Thyroid gland (tissue), 4 donors: Measurements from ENCODE around the gene CLEC2D. TPM values are rescaled to one million over a fixed set of nuclear protein-coding genes. Genes with fewer than 3 reads are reported as not detected.

Experiments
- DNase-seq, 2 donors: peaks; one replicate each; pipeline ENCODE4 v3.0.0-alpha.2; 2019
- H3K27ac ChIP-seq, 3 donors: fragments of 200-600 bp; sonication (generic); 1 replicate in 2 of 3; 2 replicates in 1 of 3; pipeline ENCODE4 v1.5.1; 2016 to 2019; ENCODE audit warnings: mild to moderate bottlenecking in 1 of 3, moderate library complexity in 1 of 3
- H3K27me3 ChIP-seq: fragments of 200-600 bp; sonication (generic); one replicate; pipeline ENCODE4 v1.5.1; 2019
- H3K36me3 ChIP-seq, 2 donors: fragments of 200-600 bp; sonication (generic); one replicate each; pipeline ENCODE4 v1.5.1; 2016 to 2019
- H3K4me1 ChIP-seq, 2 donors: fragments of 200-600 bp; sonication (generic); one replicate each; pipeline ENCODE4 v1.5.1; 2017 to 2019
- H3K4me3 ChIP-seq, 3 donors: fragments of 200-600 bp; sonication (generic); replicated peaks in 1 of 3; 1 replicate in 2 of 3; 2 replicates in 1 of 3; pipeline ENCODE4 v1.5.1; 2016; ENCODE audit warnings: mild to moderate bottlenecking in 1 of 3
- H3K9me3 ChIP-seq: fragments of 200-600 bp; sonication (generic); one replicate; pipeline ENCODE4 v1.5.1; 2017
- POLR2A ChIP-seq, 2 donors: fragments of 450-650 bp; IDR thresholded peaks; one replicate each; pipeline ENCODE4 v1.6.1; 2017; ENCODE audit warnings: antibody characterized with exemption in 2 of 2, mild to moderate bottlenecking in 2 of 2, moderate library complexity in 1 of 2
- WGBS, 2 donors: methylation state at CpG; one replicate each; pipeline ENCODE4 v1.1.5; 2017; 5-methylcytosine and 5-hydroxymethylcytosine counted together
- intact Hi-C: fragments of 100-400 bp; cut with DNase I; formaldehyde crosslinking; loops from one replicate; pipeline ENCODE4 v1.15.1; 2023
- total RNA-seq, 4 donors: library from RNA; depleted of rRNA; stranded (reverse); fragments of >200 nt; gene quantifications; one replicate each; pipeline ENCODE4 v1.2.3, GENCODE V29; 2016
- TF ChIP-seq, protein P1 (sequence below), 6 experiments: fragments of 200-600 bp in 3 of 6; fragments of 450-650 bp in 3 of 6; sonication (generic) in 3 of 6; IDR thresholded peaks; one replicate each; pipeline ENCODE4 v1.5.1; 2016 to 2019; ENCODE audit warnings: antibody characterized with exemption in 6 of 6, mild to moderate bottlenecking in 2 of 6, inconsistent platforms in 1 of 6, moderate library complexity in 1 of 6

The CLEC2D gene
- total RNA-seq, 4 donors from 2014 or later: 4.9 to 11.3 (median 9.8) TPM

DNA sequence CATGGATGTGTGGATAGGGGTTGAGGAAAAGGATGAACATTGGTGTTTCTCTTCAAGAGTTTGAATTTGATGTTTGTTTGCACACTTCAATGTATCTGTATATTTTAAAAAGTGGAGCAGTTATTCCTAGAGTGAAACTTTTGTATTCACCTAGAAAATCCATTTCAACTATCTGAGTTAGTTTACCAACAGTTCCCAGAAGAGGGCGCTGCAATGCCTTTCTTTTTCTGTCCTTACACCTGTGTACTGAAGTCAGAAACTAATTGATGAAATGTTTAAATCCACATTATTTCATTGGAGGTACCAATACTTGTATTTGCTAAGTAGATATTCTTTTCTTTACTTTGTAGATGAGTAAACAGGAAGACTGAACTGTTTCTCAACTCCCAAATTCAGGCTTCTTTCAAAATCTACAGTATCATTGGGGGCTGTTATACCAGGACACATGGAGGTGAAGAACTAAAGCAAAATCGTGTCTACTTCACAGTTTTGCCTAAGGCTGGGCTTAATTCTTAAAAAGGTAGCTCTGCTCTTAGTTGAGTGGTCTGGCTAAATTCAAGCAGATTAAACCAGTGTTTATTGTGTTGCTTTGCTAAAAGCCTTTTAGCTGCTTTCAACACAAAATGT lies 35.2 kb upstream of the CLEC2D start:
- Histone ChIP-seq H3K4me3 (no peak overlapping the region), H3K27ac (no peak overlapping the region), H3K9me3 (no peaks in the 10 kb centered on the region), H3K36me3 (no peaks in the 10 kb centered on the region), H3K4me1 (no peaks in the 10 kb centered on the region), H3K27me3 (no peaks in the 10 kb centered on the region)
- peak; percentile 54 to 70 for DNase-seq
- WGBS, 2 donors: 39 to 41% methylated on average over 2 of the region's 2 CpGs
- no peak for TF ChIP-seq POLR2A (IDR thresholded peaks at IDR 0.05)
- TF ChIP-seq, protein P1, sequence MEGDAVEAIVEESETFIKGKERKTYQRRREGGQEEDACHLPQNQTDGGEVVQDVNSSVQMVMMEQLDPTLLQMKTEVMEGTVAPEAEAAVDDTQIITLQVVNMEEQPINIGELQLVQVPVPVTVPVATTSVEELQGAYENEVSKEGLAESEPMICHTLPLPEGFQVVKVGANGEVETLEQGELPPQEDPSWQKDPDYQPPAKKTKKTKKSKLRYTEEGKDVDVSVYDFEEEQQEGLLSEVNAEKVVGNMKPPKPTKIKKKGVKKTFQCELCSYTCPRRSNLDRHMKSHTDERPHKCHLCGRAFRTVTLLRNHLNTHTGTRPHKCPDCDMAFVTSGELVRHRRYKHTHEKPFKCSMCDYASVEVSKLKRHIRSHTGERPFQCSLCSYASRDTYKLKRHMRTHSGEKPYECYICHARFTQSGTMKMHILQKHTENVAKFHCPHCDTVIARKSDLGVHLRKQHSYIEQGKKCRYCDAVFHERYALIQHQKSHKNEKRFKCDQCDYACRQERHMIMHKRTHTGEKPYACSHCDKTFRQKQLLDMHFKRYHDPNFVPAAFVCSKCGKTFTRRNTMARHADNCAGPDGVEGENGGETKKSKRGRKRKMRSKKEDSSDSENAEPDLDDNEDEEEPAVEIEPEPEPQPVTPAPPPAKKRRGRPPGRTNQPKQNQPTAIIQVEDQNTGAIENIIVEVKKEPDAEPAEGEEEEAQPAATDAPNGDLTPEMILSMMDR (IDR thresholded peaks at IDR 0.05): peak; percentile 42 to 70 (median 60)
- intact Hi-C loops: no loop called here

DNA sequence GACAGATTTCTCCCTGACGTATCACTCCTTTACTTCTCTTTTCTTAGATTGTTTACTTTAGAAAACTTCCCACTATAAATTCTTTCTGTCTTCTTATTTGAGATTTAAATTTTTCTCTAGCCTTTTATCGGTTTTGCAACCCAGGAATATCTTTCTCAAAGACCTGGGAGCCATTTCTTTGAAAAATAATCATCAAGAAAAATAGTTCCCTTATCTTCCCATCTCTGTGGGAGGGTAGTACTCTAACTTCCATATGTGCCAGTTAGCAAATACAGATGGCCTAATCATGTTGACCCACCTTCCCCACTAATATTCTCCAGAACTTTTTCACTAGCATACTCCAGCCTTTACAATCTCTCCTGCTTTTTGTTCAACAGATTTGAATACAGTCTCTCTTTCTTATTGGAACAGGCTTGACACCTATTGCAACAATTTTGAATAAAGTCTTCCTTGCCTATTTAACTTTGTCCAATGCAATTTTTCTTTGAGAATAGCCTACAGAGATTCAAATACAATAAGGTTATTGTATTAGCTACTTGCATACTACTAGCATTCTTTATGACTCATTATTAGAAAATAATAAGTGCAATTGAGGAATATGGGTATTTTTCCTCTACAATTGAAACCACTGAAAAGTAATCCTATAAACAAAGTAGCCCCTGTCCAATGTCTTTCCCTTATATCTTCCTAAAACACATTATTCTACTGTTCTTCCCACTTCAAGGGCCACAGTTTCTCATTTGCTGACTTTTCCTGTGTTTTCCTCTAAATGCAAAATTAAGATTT lies 34.4 kb upstream of the CLEC2D start:
- WGBS, 2 donors: 81 to 86% methylated on average over 2 of the region's 2 CpGs
- no peak for TF ChIP-seq POLR2A (IDR thresholded peaks at IDR 0.05)
- TF ChIP-seq, protein P1 (IDR thresholded peaks at IDR 0.05): no peak

DNA sequence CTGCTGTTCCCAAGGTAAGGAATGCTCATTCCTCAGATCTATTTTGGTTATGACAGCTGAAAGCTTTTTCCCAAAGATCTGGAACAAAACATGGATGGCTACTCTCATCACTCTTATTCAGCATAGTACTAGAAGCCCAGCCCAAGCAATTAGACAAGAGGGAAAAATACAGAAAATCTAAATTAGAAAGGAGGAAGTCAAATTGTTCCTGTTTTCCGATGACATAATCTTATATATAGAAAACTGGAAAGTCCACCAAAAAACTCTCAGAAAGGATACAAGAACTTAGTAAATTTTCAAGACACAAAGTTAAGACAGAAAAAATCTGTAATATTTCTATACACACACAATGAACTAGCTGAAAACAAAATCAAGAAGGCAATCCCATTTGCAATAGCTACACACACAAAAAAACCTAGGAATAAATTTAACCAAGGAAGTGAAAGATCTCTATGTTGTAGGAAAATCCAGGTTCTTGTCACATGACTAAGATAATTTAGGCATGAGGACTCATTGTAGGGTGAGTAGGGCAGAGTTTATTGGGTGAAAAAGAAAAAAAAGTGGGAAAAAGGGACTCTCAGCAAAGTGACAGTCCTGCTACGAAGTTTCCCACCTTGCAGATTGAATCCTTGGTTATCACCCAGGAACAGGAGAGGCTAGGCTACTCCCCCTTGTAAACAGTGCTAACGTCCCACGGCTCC lies 33.2 kb upstream of the CLEC2D start:
- no peak overlapping the region for H3K4me3 ChIP-seq
- H3K27ac ChIP-seq: no peak overlapping the region
- no peaks in the 10 kb centered on the region for H3K4me1 ChIP-seq
- H3K36me3 ChIP-seq: no peaks in the 10 kb centered on the region
- TF ChIP-seq POLR2A (IDR thresholded peaks at IDR 0.05): no peak
- TF ChIP-seq, protein P1 (IDR thresholded peaks at IDR 0.05): no peak
- intact Hi-C loops: no loop called here
- no peaks in the 10 kb centered on the region for H3K9me3 ChIP-seq
- WGBS, 2 donors: 86 to 92% methylated on average over 4 of the region's 4 CpGs
- no peak for DNase-seq
- H3K27me3 ChIP-seq: no peaks in the 10 kb centered on the region

More for the DNA sequence above, 34.4 kb upstream of the CLEC2D start:
- Histone ChIP-seq H3K4me1 (no peaks in the 10 kb centered on the region), H3K4me3 (no peak overlapping the region), H3K27ac (no peak overlapping the region), H3K27me3 (no peaks in the 10 kb centered on the region), H3K36me3 (no peaks in the 10 kb centered on the region), H3K9me3 (no peaks in the 10 kb centered on the region)
- no peak for DNase-seq
- intact Hi-C loops: no loop called here

DNA sequence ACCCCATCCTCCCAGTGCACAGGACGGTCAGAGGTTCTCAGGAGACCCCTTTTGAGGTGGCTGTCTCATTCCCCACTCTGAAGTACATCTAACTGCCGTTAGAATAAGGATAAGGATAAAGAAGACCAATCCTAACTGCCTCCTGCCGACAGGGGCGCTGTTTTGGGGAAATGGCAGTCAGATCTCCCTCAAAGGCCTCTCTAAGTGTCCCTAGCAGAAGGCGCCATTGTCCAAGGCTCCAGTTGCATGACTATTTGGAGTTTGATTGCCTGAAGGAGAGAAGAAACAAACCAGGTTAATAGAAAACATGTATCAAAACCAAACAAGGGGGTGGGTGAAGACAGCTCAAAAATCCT lies 32.7 kb upstream of the CLEC2D start:
- H3K27ac ChIP-seq: no peak overlapping the region
- no peak for TF ChIP-seq POLR2A (IDR thresholded peaks at IDR 0.05)
- TF ChIP-seq, protein P1 (IDR thresholded peaks at IDR 0.05): no peak
- no peaks in the 10 kb centered on the region for H3K9me3 ChIP-seq
- intact Hi-C loops: no loop called here
- H3K4me3 ChIP-seq: no peak overlapping the region
- no peak for DNase-seq
- 84 to 85% methylated on average over 5 of the region's 5 CpGs for WGBS, 2 donors
- no peaks in the 10 kb centered on the region for H3K27me3 ChIP-seq
- no peaks in the 10 kb centered on the region for H3K4me1 ChIP-seq
- no peaks in the 10 kb centered on the region for H3K36me3 ChIP-seq

DNA sequence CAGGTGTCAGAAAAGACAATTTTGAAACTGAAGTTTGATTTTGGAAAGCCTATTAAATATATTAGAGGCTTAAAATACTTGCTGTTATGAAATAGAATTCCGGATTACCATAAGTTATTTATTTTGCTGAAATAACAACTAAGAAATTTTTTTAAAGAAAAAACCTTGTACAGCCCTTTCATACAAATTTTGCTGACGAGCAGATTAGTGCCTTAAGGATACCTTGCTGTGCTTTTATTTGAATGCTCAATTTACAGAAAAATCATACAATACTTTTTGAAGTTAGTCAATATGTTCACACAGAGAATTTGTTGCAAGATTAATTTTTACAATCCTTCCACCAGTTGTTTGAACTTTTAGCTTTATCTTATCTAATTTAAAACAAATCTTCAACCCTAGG lies 29.5 kb upstream of the CLEC2D start:
- 95% methylated on average over 2 of the region's 2 CpGs for WGBS, 2 donors
- DNase-seq: no peak
- H3K27ac ChIP-seq: no peak overlapping the region

More for the DNA sequence above, 29.5 kb upstream of the CLEC2D start:
- Histone ChIP-seq H3K36me3 (no peaks in the 10 kb centered on the region), H3K27me3 (no peaks in the 10 kb centered on the region), H3K4me1 (no peaks in the 10 kb centered on the region), H3K4me3 (no peak overlapping the region), H3K9me3 (no peaks in the 10 kb centered on the region)
- intact Hi-C loops: no loop called here
- no peak for TF ChIP-seq POLR2A (IDR thresholded peaks at IDR 0.05)
